H9 (cell line): ENCODE measurements around the gene UBAC2. TPM values are rescaled to one million over a fixed set of nuclear protein-coding genes. Genes with fewer than 3 reads are reported as not detected.

ENCODE experiments used
- DNase-seq: peaks from one replicate; pipeline ENCODE4 v3.0.0-alpha.2; 2017
- H2AFZ ChIP-seq: one replicate; pipeline ENCODE4 v1.6.1; 2013; ENCODE audit warnings: mild to moderate bottlenecking, low read length, control low read depth, moderate library complexity
- H2AK5ac ChIP-seq: 2 replicates; pipeline ENCODE4 v1.6.1; 2013; ENCODE audit warnings: low read length, control low read depth, mixed read lengths; ENCODE audit not compliant: insufficient read length
- H2BK120ac ChIP-seq: one replicate; pipeline ENCODE4 v1.6.1; 2013; ENCODE audit warnings: low read depth, mild to moderate bottlenecking, low read length, control low read depth, inconsistent platforms; ENCODE audit not compliant: poor library complexity, severe bottlenecking
- H2BK12ac ChIP-seq: 2 replicates; pipeline ENCODE4 v1.6.1; 2013; ENCODE audit warnings: low read length, control low read depth, mixed read lengths, low read depth; ENCODE audit not compliant: insufficient read length
- H2BK15ac ChIP-seq: 2 replicates; pipeline ENCODE4 v1.6.1; 2013; ENCODE audit warnings: low read depth, low read length, control low read depth
- H2BK20ac ChIP-seq: one replicate; pipeline ENCODE4 v1.6.1; 2013; ENCODE audit warnings: low read depth, mild to moderate bottlenecking, low read length, control low read depth, inconsistent platforms; ENCODE audit not compliant: poor library complexity, severe bottlenecking
- H2BK5ac ChIP-seq: 2 replicates; pipeline ENCODE4 v1.6.1; 2013; ENCODE audit warnings: low read length, control low read depth, mixed read lengths; ENCODE audit not compliant: insufficient read length
- H3K14ac ChIP-seq: 2 replicates; pipeline ENCODE4 v1.6.1; 2013; ENCODE audit warnings: low read length, control low read depth; ENCODE audit not compliant: insufficient read depth
- H3K18ac ChIP-seq: 2 replicates; pipeline ENCODE4 v1.6.1; 2013; ENCODE audit warnings: low read depth, mild to moderate bottlenecking, mixed read lengths, low read length, control low read depth; ENCODE audit not compliant: insufficient read length
- H3K23ac ChIP-seq: 2 replicates; pipeline ENCODE4 v1.6.1; 2013; ENCODE audit warnings: low read length, control low read depth, mixed read lengths, low read depth; ENCODE audit not compliant: insufficient read length
- H3K23me2 ChIP-seq: 2 replicates; pipeline ENCODE4 v1.6.1; 2013; ENCODE audit warnings: low read depth, mild to moderate bottlenecking, mixed read lengths, low read length, control low read depth; ENCODE audit not compliant: insufficient read length, poor library complexity, severe bottlenecking
- H3K27ac ChIP-seq: 2 replicates; pipeline ENCODE4 v1.5.1; 2013; ENCODE audit warnings: low read length, control low read depth, mixed read lengths, low read depth; ENCODE audit not compliant: insufficient read length
- H3K27me3 ChIP-seq: 2 replicates; pipeline ENCODE4 v1.6.1; 2013; ENCODE audit warnings: low read length, control low read depth, inconsistent platforms; ENCODE audit not compliant: insufficient read depth
- H3K4ac ChIP-seq: 2 replicates; pipeline ENCODE4 v1.6.1; 2013; ENCODE audit warnings: low read depth, mild to moderate bottlenecking, control low read depth, inconsistent platforms, low read length, moderate library complexity
- H3K4me1 ChIP-seq: 2 replicates; pipeline ENCODE4 v1.6.1; 2013; ENCODE audit warnings: low read length, control low read depth, inconsistent platforms; ENCODE audit not compliant: insufficient read depth
- H3K4me2 ChIP-seq: 2 replicates; pipeline ENCODE4 v1.6.1; 2013; ENCODE audit warnings: low read length, control low read depth, mixed read lengths; ENCODE audit not compliant: insufficient read length, insufficient read depth
- H3K56ac ChIP-seq: 2 replicates; pipeline ENCODE4 v1.6.1; 2013; ENCODE audit warnings: low read depth, mild to moderate bottlenecking, mixed read lengths, low read length, control low read depth; ENCODE audit not compliant: insufficient read length
- H3K79me1 ChIP-seq: 2 replicates; pipeline ENCODE4 v1.6.1; 2013; ENCODE audit warnings: low read depth, mild to moderate bottlenecking, moderate library complexity, low read length, control low read depth, inconsistent platforms; ENCODE audit not compliant: insufficient read depth, poor library complexity, severe bottlenecking
- H3K79me2 ChIP-seq: 2 replicates; pipeline ENCODE4 v1.6.1; 2013; ENCODE audit warnings: low read length, control low read depth, inconsistent platforms; ENCODE audit not compliant: insufficient read depth
- H3K9ac ChIP-seq: 2 replicates; pipeline ENCODE4 v1.6.1; 2013; ENCODE audit warnings: low read length, control low read depth, mixed read lengths; ENCODE audit not compliant: insufficient read length; ENCODE audit errors: extremely low read depth
- H3K9me3 ChIP-seq: one replicate; pipeline ENCODE4 v1.6.1; 2013; ENCODE audit warnings: low read depth, low read length, inconsistent platforms; ENCODE audit not compliant: control insufficient read depth
- H3T11ph ChIP-seq: one replicate; pipeline ENCODE4 v1.6.1; 2013; ENCODE audit warnings: mild to moderate bottlenecking, low read length, control low read depth, inconsistent platforms
- H4K20me1 ChIP-seq: one replicate; pipeline ENCODE4 v1.6.1; 2013; ENCODE audit not compliant: control insufficient read depth, insufficient read length, insufficient read depth
- H4K5ac ChIP-seq: 2 replicates; pipeline ENCODE4 v1.6.1; 2013; ENCODE audit warnings: low read depth, mild to moderate bottlenecking, mixed read lengths, low read length, control low read depth; ENCODE audit not compliant: insufficient read length
- H4K8ac ChIP-seq: replicated peaks from 2 replicates; pipeline ENCODE4 v1.6.1; 2013; ENCODE audit warnings: low read length, control low read depth, mixed read lengths, low read depth; ENCODE audit not compliant: insufficient read length
- H4K91ac ChIP-seq: 2 replicates; pipeline ENCODE4 v1.6.1; 2013; ENCODE audit warnings: low read depth, mild to moderate bottlenecking, moderate library complexity, mixed read lengths, low read length, control low read depth; ENCODE audit not compliant: insufficient read length
- H3K27ac Mint-ChIP-seq, 3 experiments: 2 replicates in 2 of 3; 3 replicates in 1 of 3; pipeline ENCODE4 v1.8.0; 2020 to 2021; ENCODE audit warnings: mixed read lengths in 3 of 3, mild to moderate bottlenecking in 1 of 3, moderate library complexity in 1 of 3
- H3K27me3 Mint-ChIP-seq: 2 replicates; pipeline ENCODE4 v1.8.0; 2021; ENCODE audit warnings: low read depth, mild to moderate bottlenecking, moderate library complexity, mixed read lengths
- H3K36me3 Mint-ChIP-seq, 3 experiments: 2 replicates in 2 of 3; 3 replicates in 1 of 3; pipeline ENCODE4 v1.8.0; 2020 to 2021; ENCODE audit warnings: low read depth in 3 of 3, mixed read lengths in 3 of 3; ENCODE audit not compliant: insufficient read depth in 1 of 3
- H3K4me1 Mint-ChIP-seq, 2 experiments: 2 replicates each; pipeline ENCODE4 v1.8.0; 2020; ENCODE audit warnings: mixed read lengths in 2 of 2
- H3K4me3 Mint-ChIP-seq, 2 experiments: 2 replicates in 1 of 2; 3 replicates in 1 of 2; pipeline ENCODE4 v1.8.0; 2020 to 2021; ENCODE audit warnings: mild to moderate bottlenecking in 2 of 2, mixed read lengths in 2 of 2, moderate library complexity in 1 of 2
- H3K9me3 Mint-ChIP-seq, 2 experiments: 2 replicates in 1 of 2; 3 replicates in 1 of 2; pipeline ENCODE4 v1.8.0; 2020; ENCODE audit warnings: mild to moderate bottlenecking in 2 of 2, mixed read lengths in 2 of 2, moderate library complexity in 1 of 2
- WGBS: extraction: QIAGEN DNeasy Blood & Tissue Kit; methylation state at CpG from one replicate; pipeline ENCODE4 v1.1.7; 2013; ENCODE audit warnings: missing lambda C conversion rate, low lambda C conversion rate, mixed read lengths; ENCODE audit not compliant: insufficient read length; ENCODE audit errors: extremely low coverage; 5-methylcytosine and 5-hydroxymethylcytosine counted together
- total RNA-seq: library from RNA; stranded (reverse); gene quantifications from 2 replicates; pipeline ENCODE4 v1.2.1, GENCODE V29; 2021
- TF ChIP-seq, protein P1 (sequence below): fragments of 200-600 bp; sonication (generic); conservative IDR thresholded peaks from 3 replicates; pipeline ENCODE4 v1.8.0; 2021; ENCODE audit warnings: antibody characterized with exemption, mild to moderate bottlenecking

UBAC2 gene
- total RNA-seq, 1 experiment from 2014 or later = 52.3 TPM

DNA sequence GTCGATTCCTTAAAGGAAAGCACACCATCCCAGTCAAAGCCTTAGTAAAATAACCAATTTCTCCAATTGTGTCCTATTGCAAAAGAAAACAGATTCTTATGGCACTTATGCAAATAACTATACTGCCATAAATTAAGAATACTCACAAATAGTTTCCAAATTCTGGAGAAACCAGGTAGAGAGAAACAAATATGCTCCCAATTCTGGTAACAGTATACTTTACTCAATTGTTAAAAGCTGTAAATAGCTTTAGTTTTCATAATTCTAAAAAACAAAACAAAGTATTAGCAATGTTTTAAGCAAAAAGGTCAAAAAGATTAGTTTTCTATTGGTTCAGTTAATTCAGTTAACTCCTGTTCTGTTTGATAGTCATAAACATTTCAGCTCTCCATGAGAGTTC, 18.2 kb upstream of the UBAC2 start:
- no peak overlapping the region for H3K27ac ChIP-seq
- no peaks in the 10 kb centered on the region for H3K23me2 ChIP-seq
- Mint-ChIP-seq H3K4me1 (peaks cover 15 to 17% of the 10 kb centered on the region in 2 experiments), H3K27me3 (peaks cover 45% of the 10 kb centered on the region), H3K4me3 (no peak overlapping the region), H3K27ac (no peak overlapping the region), H3K36me3 (peaks cover 2 to 14% (median 13%) of the 10 kb centered on the region in 3 experiments; a peak in 4 of 7 replicates), H3K9me3 (peaks cover 18 to 27% of the 10 kb centered on the region in 2 experiments)
- H3K9me3 ChIP-seq = no peaks in the 10 kb centered on the region
- H3T11ph ChIP-seq = no peak overlapping the region
- H2BK15ac ChIP-seq = no peak overlapping the region
- no peak overlapping the region for H3K14ac ChIP-seq
- H3K4ac ChIP-seq = no peak overlapping the region
- no peaks in the 10 kb centered on the region for H3K79me1 ChIP-seq
- TF ChIP-seq, protein P1, sequence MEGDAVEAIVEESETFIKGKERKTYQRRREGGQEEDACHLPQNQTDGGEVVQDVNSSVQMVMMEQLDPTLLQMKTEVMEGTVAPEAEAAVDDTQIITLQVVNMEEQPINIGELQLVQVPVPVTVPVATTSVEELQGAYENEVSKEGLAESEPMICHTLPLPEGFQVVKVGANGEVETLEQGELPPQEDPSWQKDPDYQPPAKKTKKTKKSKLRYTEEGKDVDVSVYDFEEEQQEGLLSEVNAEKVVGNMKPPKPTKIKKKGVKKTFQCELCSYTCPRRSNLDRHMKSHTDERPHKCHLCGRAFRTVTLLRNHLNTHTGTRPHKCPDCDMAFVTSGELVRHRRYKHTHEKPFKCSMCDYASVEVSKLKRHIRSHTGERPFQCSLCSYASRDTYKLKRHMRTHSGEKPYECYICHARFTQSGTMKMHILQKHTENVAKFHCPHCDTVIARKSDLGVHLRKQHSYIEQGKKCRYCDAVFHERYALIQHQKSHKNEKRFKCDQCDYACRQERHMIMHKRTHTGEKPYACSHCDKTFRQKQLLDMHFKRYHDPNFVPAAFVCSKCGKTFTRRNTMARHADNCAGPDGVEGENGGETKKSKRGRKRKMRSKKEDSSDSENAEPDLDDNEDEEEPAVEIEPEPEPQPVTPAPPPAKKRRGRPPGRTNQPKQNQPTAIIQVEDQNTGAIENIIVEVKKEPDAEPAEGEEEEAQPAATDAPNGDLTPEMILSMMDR = no peak
- H2BK20ac ChIP-seq = no peak overlapping the region
- H4K91ac ChIP-seq = no peak overlapping the region
- no peak overlapping the region for H4K8ac ChIP-seq
- H4K5ac ChIP-seq = no peak overlapping the region
- H2AFZ ChIP-seq = no peak overlapping the region
- DNase-seq = no peak
- no peaks in the 10 kb centered on the region for H3K4me1 ChIP-seq
- H2AK5ac ChIP-seq = no peak overlapping the region
- no peak overlapping the region for H2BK12ac ChIP-seq
- H2BK120ac ChIP-seq = no peak overlapping the region
- no peaks in the 10 kb centered on the region for H4K20me1 ChIP-seq
- H3K23ac ChIP-seq = no peak overlapping the region
- no peak overlapping the region for H3K56ac ChIP-seq
- H3K79me2 ChIP-seq = no peaks in the 10 kb centered on the region
- WGBS = no CpG with 5 or more reads among the region's 1 CpG
- H3K18ac ChIP-seq = no peak overlapping the region
- no peaks in the 10 kb centered on the region; the same call in 1 of the 2 replicates for H3K27me3 ChIP-seq
- H3K4me2 ChIP-seq = no peak overlapping the region
- H3K9ac ChIP-seq = no peak overlapping the region
- no peak overlapping the region for H2BK5ac ChIP-seq
